ENCODE results near the gene UBALD1. TPM values are rescaled to one million over a fixed set of nuclear protein-coding genes. Genes with fewer than 3 reads are reported as not detected.

UBALD1 gene
- total RNA-seq, 1 experiment from 2014 or later: 58.4 TPM

DNA sequence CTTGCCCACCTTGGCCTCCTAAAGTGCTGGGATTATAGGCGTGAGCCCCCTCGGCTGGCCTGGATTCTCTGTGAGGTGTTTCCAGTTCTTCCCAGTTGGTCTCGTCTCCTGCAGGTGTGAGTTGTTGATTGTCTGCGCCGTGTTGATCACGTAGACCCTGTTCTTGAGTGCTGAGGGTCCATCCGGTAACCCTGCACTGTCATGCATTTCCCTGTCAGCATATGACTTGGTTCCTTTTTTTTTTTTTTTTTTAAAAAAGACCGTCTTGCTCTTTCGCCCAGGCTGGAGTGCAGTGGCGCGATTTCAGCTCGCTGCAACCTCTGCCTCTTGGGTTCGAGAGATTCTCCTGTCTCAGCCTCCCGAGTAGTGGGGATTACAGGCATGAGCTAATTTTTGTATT lies 27.2 kb upstream of the UBALD1 start:
- no TSS peak for BruUV-seq (replicated peaks)
- peaks cover 33% of the 10 kb centered on the region for H3K79me2 ChIP-seq (ENCODE audit: low read depth)
- no peaks in the 10 kb centered on the region for H3F3A ChIP-seq (ENCODE audit: insufficient read depth, low read depth)
- no peaks in the 10 kb centered on the region for H3K9me2 ChIP-seq (ENCODE audit: insufficient read depth)
- no peaks in the 10 kb centered on the region for H3K36me3 ChIP-seq (ENCODE audit: low read depth)
- H3K4me3 ChIP-seq: no peak overlapping the region
- no peak for DNase-seq
- ChIA-PET POLR2A (ENCODE audit: unreplicated experiment) (no interaction called here), CTCF (no interaction called here)
- intact Hi-C loops (cut with micrococcal nuclease; ENCODE audit: unreplicated experiment): no loop called here
- no peak overlapping the region for H3K4me2 ChIP-seq
- peaks cover 43% of the 10 kb centered on the region for H4K20me1 ChIP-seq (ENCODE audit: insufficient read depth)
- no peak overlapping the region for H2AFZ ChIP-seq
- H3K4me1 ChIP-seq (replicated peaks; ENCODE audit: insufficient read depth): no peaks in the 10 kb centered on the region
- TF ChIP-seq EZH2 (IDR thresholded peaks at IDR 0.05; ENCODE audit: low read depth): no peak
- TF ChIP-seq, protein P1, sequence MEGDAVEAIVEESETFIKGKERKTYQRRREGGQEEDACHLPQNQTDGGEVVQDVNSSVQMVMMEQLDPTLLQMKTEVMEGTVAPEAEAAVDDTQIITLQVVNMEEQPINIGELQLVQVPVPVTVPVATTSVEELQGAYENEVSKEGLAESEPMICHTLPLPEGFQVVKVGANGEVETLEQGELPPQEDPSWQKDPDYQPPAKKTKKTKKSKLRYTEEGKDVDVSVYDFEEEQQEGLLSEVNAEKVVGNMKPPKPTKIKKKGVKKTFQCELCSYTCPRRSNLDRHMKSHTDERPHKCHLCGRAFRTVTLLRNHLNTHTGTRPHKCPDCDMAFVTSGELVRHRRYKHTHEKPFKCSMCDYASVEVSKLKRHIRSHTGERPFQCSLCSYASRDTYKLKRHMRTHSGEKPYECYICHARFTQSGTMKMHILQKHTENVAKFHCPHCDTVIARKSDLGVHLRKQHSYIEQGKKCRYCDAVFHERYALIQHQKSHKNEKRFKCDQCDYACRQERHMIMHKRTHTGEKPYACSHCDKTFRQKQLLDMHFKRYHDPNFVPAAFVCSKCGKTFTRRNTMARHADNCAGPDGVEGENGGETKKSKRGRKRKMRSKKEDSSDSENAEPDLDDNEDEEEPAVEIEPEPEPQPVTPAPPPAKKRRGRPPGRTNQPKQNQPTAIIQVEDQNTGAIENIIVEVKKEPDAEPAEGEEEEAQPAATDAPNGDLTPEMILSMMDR (conservative IDR thresholded peaks at IDR 0.05): no peak
- H3K27ac ChIP-seq: no peak overlapping the region
- no peaks in the 10 kb centered on the region for H3K9me3 ChIP-seq (ENCODE audit: insufficient read depth, low read depth)
- H3K27me3 ChIP-seq (ENCODE audit: insufficient read depth, low read depth): no peaks in the 10 kb centered on the region

DNA sequence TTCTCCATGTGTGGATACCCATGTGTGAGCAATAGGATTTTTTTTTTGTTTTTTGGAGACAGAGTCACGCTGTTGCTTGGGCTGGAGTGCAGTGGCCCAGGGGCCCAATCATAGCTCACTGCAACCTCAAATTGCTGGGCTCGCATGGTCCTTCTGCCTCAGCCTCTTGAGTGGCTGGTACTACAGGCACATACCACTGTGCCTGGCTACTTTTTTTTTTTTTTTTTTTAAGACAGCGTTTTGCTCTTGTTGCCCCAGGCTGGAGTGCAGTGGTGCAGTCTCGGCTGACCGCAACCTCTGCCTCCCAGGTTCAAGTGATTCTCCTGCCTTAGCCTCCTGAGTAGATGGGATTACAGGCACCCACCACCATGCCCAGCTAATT lies 26.6 kb upstream of the UBALD1 start:
- DNase-seq: no peak
- no peaks in the 10 kb centered on the region for H3K27me3 ChIP-seq (ENCODE audit: insufficient read depth, low read depth)
- H3K4me3 ChIP-seq: no peak overlapping the region
- intact Hi-C loops (cut with micrococcal nuclease; ENCODE audit: unreplicated experiment): no loop called here
- TF ChIP-seq EZH2 (IDR thresholded peaks at IDR 0.05; ENCODE audit: low read depth): no peak
- TF ChIP-seq, protein P1 (conservative IDR thresholded peaks at IDR 0.05): no peak
- peaks cover 38% of the 10 kb centered on the region for H3K79me2 ChIP-seq (ENCODE audit: low read depth)
- H4K20me1 ChIP-seq (ENCODE audit: insufficient read depth): peaks cover 43% of the 10 kb centered on the region
- no peak overlapping the region for H3K27ac ChIP-seq
- CTCF ChIA-PET: no interaction called here
- H3F3A ChIP-seq (ENCODE audit: insufficient read depth, low read depth): no peaks in the 10 kb centered on the region
- BruUV-seq (replicated peaks): no TSS peak
- H3K9me3 ChIP-seq (ENCODE audit: insufficient read depth, low read depth): no peaks in the 10 kb centered on the region
- no peak overlapping the region for H2AFZ ChIP-seq
- H3K4me1 ChIP-seq (replicated peaks; ENCODE audit: insufficient read depth): no peaks in the 10 kb centered on the region
- H3K9me2 ChIP-seq (ENCODE audit: insufficient read depth): no peaks in the 10 kb centered on the region
- no peak overlapping the region for H3K4me2 ChIP-seq
- POLR2A ChIA-PET (ENCODE audit: unreplicated experiment): no interaction called here
- no peaks in the 10 kb centered on the region for H3K36me3 ChIP-seq (ENCODE audit: low read depth)

DNA sequence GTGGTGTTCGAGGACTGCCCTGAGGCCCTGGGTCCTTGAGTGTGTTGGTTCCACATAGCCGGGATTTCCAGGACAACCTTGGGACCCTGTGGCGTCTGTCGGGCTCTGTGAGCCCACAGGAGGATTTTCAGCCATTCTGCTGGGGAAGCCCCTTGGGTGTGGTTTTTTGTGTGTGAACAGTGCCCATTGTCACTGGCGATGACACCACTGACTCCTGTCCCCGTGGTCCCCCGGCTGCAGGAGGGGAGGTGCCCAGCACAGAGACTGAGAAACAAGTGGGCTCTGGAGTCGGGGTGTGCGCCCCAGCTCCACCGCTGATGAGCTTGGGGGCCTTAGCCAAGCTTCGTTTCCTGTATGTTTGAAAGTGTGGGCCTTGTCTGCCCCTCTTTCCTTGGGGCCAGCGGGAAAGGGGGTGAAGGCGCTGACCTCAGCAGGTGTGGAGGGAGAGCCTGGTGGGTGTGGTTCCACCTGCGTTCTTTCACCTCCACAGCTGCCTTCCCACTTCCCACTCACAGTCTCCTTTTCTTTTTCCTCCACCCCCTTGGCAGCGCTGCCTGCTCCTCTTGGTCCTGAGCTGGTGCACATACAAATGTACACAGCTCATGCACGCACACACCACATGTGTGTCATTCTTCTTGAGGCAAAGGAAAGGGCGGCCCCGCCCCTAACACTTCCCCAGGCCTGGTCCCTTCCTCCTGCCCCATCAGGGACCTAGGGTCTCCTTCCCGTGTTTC lies 26.1 kb upstream of the UBALD1 start:
- H3K4me2 ChIP-seq: no peak overlapping the region
- no peaks in the 10 kb centered on the region for H3K9me2 ChIP-seq (ENCODE audit: insufficient read depth)
- H2AFZ ChIP-seq: no peak overlapping the region
- H3K4me1 ChIP-seq (replicated peaks; ENCODE audit: insufficient read depth): no peaks in the 10 kb centered on the region
- H3K4me3 ChIP-seq: no peak overlapping the region
- intact Hi-C loops (cut with micrococcal nuclease; ENCODE audit: unreplicated experiment): no loop called here
- no peak for TF ChIP-seq EZH2 (IDR thresholded peaks at IDR 0.05; ENCODE audit: low read depth)
- TF ChIP-seq, protein P1 (conservative IDR thresholded peaks at IDR 0.05): no peak
- no peaks in the 10 kb centered on the region for H3K27me3 ChIP-seq (ENCODE audit: insufficient read depth, low read depth)
- ChIA-PET CTCF (no interaction called here), POLR2A (ENCODE audit: unreplicated experiment) (no interaction called here)
- H3K79me2 ChIP-seq (ENCODE audit: low read depth): peaks cover 43% of the 10 kb centered on the region
- peaks cover 46% of the 10 kb centered on the region for H4K20me1 ChIP-seq (ENCODE audit: insufficient read depth)
- no peak for DNase-seq
- H3K9me3 ChIP-seq (ENCODE audit: insufficient read depth, low read depth): no peaks in the 10 kb centered on the region
- H3F3A ChIP-seq (ENCODE audit: insufficient read depth, low read depth): no peaks in the 10 kb centered on the region
- H3K27ac ChIP-seq: no peak overlapping the region
- BruUV-seq (replicated peaks): no TSS peak
- H3K36me3 ChIP-seq (ENCODE audit: low read depth): no peaks in the 10 kb centered on the region

Measured in PC-9 (cell line).